NOMO-1 (cell line): Measurements from ENCODE around the gene KLHL6.
A peak's percentile ranks its signal among the peaks of the same experiment; 100 is the strongest.
"Not testable (repeated sequence)": the region's sequence is repeated elsewhere in the genome, so short reads cannot be mapped to it uniquely, and the experiment has no call there.

Experiments
- DNase-seq, 2 experiments: peaks; one replicate each; lab custom pipeline; 2025; ENCODE audit not compliant: unreplicated experiment in 2 of 2; lab: John Stamatoyannopoulos, UW

Gene KLHL6

GRCh38 chr3:183533412-183534132, 21.9 kb downstream of the KLHL6 start:
- DNase-seq: no peak

GRCh38 chr3:183532620-183533411, 22.7 kb downstream of the KLHL6 start:
- no peak for DNase-seq

- peak in 1 of 2 experiments; percentile 27 for DNase-seq
These were observed 25.8 kb downstream of the KLHL6 start for GRCh38 chr3:183529717-183530116.

DNA sequence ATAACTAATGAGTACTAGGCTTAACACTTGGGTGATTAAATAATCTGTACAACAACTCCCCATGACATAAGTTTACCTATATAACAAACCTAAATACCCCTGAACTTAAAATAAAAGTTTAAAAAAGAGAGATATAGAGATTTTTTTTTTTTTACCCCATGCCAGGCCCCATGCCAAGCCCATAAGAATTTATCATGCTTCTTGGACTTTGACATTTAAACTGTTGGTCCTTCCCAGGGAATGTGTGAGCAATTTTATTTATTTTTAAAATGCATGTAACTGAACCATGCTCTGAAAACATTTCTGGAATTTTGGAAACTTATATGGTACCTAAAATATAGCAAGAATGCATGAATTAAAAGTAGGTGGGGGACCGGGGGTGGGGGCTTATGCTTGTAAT, 26.3 kb downstream of the KLHL6 start:
- no peak for DNase-seq

DNA sequence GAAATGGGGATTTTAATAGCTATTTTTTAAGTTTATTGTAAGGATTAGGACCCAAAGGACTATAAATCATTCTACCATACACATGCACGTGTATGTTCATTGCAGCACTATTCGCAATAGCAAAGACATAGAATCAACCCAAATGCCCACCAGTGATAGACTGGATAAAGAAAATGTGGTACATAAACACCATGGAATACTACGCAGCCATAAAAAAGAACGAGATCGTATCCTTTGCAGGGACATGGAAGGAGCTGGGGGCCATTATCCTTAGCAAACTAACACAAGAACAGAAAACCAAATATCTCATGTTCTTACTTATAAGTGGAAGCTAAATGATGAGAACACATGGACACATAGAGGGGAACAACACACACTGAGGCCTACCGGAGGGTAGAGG, 26.7 kb downstream of the KLHL6 start:
- not testable (repeated sequence) for DNase-seq

- DNase-seq: peak; percentile 61 to 88
These were observed 27.8 kb downstream of the KLHL6 start for GRCh38 chr3:183527428-183528379.

DNA sequence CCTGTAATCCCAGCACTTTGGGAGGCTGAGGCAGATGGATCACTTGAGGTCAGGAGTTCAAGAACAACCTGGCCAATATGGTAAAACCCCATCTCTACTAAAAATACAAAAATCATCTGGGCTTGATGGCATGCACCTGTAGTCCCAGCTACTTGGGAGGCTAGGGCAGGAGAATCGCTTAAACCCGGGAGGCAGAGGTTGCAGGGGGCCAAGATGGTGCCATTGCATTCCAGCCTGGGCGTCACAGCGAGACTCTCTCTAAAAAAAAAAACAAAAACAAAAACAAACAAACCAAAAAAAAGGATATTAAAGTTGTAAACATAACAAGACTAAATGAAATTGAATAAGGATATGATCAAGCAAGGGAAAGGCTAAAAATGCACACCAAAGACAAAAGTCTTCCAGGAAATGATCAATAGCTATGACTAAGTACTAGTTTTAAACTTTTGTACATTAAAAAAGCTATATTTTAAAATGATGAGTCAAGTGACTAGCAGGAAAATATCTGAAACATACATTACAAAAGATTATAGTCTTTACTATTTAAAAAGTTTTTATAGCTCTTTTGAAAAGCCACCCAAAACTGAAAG, 28.6 kb downstream of the KLHL6 start:
- DNase-seq: no peak

DNA sequence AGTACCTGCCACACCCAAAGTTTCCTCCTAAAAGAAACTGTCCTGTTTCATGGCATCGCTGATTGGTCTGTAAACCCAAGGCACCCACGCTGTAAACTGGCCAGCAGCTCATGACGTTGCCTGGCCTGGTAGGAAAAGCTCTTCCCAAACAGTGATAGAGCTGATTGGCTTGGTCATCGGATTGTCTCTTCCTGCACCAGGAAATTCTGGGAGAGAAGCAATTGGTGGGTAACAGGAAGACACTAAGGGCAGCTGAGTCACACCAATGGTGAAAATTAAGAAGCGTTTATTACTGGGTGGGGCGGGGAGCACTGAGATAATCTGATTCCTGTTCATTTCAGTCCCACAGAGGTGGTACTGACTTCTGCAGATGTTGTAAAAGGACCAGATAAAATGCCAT, 31.0 kb downstream of the KLHL6 start:
- no peak for DNase-seq

GRCh38 chr3:183520741-183521556, 34.6 kb downstream of the KLHL6 start:
- DNase-seq: not testable (repeated sequence)

DNA sequence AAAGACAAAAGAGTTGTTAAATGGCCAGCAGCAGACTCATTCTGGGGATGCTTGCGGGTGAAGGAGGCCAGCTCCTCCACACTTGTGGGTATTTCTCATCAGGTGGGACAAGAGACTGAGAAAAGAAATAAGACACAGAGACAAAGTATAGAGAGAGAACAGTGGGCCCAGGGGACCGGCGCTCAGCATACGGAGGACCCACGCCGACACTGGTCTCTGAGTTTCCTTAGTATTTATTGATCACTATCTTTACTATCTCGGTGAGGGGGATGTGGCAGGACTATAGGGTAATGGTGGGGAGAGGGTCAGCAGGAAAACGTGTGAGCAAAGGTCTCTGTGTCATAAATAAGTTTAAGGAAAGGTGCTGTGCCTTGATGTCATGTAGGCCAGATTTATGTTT, 35.2 kb downstream of the KLHL6 start:
- not testable (repeated sequence) for DNase-seq

GRCh38 chr3:183519891-183520290, 35.6 kb downstream of the KLHL6 start:
- no peak for DNase-seq

- DNase-seq: peak; percentile 18 to 49
These were observed 36.8 kb downstream of the KLHL6 start for GRCh38 chr3:183518491-183519251.

- DNase-seq: no peak
These were observed 37.9 kb downstream of the KLHL6 start for GRCh38 chr3:183517607-183518006.

DNA sequence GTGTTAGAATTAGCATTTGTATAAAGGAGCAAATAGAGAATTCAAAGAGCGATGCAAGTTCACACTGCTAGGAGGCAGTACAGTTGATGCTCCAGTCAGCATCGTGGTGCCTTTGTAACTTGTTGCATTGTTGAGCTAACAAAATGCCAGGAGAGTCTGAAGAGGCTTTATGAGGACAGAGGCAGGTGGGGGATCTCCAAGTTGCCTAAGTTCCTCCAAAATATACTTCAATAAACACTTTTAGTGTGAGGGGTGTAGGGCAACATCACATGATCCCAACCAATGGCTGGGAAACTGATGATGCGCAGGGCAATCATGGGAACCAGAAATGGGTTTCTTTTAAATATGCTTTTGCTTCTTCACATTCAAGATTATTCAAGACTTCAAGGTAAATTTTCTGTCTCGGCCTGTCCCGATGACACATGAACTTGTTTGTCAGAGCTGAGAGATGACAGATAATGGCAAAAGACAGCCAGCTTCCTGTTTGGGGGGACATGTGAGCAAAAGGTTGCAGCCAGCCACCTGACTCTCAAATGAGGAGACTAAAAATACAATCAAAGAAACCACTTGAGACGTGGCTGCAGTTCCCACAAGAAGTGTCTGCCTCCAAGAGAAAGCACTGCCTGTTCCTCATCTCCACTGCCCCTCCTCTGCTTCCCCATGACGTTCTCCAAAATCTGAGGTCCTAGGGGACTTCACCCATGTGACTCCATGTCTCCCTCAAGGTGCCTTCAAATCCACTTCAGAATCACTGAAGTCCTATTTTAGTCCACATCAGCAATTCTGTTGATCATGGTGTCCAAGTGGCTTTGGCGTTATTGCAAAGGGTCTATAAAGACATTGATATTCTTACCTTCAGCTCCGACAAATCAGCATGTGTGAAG, 39.3 kb downstream of the KLHL6 start:
- peak; percentile 53 to 69 for DNase-seq

- no peak for DNase-seq
These were observed 41.5 kb downstream of the KLHL6 start for GRCh38 chr3:183514021-183514420.

GRCh38 chr3:183513046-183513706, 42.3 kb downstream of the KLHL6 start:
- peak; percentile 84 to 93 for DNase-seq

DNA sequence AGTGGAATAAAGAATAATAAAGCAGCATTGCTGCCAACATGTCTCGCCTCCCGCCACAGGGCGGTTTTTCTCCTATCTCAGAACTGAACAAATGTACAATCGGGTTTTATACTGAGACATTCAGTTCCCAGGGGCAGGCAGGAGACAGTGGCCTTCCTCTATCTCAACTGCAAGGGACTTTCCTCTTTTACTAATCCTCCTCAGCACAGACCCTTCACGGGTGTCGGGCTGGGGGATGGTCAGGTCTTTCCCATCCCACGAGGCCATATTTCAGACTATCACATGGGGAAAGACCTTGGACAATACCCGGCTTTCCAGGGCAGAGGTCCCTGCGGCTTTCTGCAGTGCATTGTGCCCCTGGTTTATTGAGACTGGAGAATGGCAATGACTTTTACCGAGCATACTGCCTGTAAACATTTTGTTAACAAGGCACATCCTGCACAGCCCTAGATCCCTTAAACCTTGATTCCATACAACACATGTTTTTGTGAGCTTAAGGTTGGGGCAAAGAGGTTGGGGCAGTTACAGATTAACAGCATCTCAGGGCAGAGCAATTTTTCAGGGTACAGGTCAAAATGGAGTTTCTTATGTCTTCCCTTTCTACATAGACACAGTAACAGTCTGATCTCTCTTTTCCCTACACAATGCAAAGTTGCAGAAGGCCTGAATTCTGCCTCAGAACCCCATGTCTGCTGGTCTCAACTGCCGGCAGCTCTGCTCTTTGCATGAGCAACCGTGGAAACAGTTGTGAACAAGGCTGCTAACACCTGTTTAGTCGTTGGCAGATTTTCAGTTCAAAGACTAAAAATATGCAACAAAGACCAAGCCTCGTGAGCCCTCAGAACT, 44.0 kb downstream of the KLHL6 start:
- not testable (repeated sequence) for DNase-seq
